ENCODE data around the gene DCLK1. TPM values are rescaled to one million over a fixed set of nuclear protein-coding genes. Genes with fewer than 3 reads are reported as not detected.
"Not testable (repeated sequence)": the region's sequence is repeated elsewhere in the genome, so short reads cannot be mapped to it uniquely, and the experiment has no call there.

Gene DCLK1
- total RNA-seq, 1 experiment from 2014 or later = not detected

DNA sequence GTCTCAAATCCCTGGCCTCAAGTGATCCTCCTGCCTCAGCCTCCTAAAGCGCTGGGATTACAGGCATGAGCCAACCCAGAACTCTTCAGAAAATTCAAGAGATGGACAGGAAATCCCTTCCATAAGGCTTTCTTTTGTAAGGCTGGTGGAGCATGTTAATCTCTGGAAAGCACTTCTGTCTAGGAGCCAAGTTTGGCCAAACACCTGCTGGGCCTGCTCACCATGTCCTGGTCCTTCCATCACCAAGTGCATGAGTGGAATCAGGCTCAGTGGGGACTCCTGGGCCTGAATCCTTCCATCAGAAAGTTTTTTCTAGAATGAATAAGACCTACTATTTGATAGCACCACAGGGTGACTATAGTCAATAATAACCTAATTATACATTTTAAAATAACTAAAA lies 148.0 kb downstream of the DCLK1 start:
- Histone ChIP-seq H3K27me3 (ENCODE audit: low read length) (no peaks in the 10 kb centered on the region), H3K27ac (ENCODE audit: low read length) (no peak overlapping the region), H2AFZ (ENCODE audit: low read length) (no peak overlapping the region), H3K36me3 (ENCODE audit: insufficient read depth, low read length) (no peaks in the 10 kb centered on the region), H3K9ac (ENCODE audit: low read length) (no peak overlapping the region), H3K9me3 (ENCODE audit: low read length) (no peaks in the 10 kb centered on the region), H3K9me2 (replicated peaks; ENCODE audit: insufficient read depth, low read length) (no peaks in the 10 kb centered on the region), H3K4me2 (ENCODE audit: low read depth, low read length, poor library complexity, severe bottlenecking) (no peak overlapping the region), H3K4me1 (ENCODE audit: low read length) (no peaks in the 10 kb centered on the region), H3K4me3 (ENCODE audit: low read length) (no peak overlapping the region), H4K20me1 (ENCODE audit: insufficient read depth, low read depth, low read length) (no peaks in the 10 kb centered on the region), H3K79me2 (ENCODE audit: low read length) (no peaks in the 10 kb centered on the region)
- no peak for DNase-seq

DNA sequence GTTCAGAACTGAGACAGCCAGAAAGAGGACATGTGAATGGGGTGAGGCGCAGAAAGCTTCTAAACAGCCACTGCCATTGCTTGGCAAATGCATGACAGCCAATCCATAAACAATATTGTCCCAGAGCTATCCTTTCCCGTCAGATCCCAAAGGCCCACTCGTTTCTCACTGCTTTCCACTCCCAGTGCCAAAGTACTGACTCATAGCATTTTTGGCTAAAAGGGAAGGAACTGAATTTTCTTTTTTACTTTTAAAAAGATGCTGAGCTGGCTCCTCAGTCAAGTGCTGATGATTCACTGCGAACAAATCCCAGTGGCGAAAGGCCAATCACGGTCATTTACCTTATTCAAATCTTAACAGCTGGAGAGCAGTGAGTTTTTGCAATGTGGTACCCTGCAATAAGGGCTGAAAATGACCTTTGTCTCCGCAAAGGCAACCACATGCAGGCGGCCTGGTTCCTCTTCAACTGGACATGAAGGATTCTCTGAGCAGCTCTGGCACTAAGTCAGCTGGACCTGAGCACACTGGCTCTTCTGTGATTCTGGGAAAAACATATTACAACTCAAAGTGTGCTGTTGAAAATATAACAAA lies 151.7 kb downstream of the DCLK1 start:
- Histone ChIP-seq H3K36me3 (ENCODE audit: insufficient read depth, low read length) (no peaks in the 10 kb centered on the region), H3K4me3 (ENCODE audit: low read length) (no peak overlapping the region), H3K9ac (ENCODE audit: low read length) (no peak overlapping the region), H3K4me1 (ENCODE audit: low read length) (no peaks in the 10 kb centered on the region), H3K27me3 (ENCODE audit: low read length) (no peaks in the 10 kb centered on the region), H3K79me2 (ENCODE audit: low read length) (no peaks in the 10 kb centered on the region), H3K9me3 (ENCODE audit: low read length) (no peaks in the 10 kb centered on the region), H3K4me2 (ENCODE audit: low read depth, low read length, poor library complexity, severe bottlenecking) (no peak overlapping the region), H4K20me1 (ENCODE audit: insufficient read depth, low read depth, low read length) (no peaks in the 10 kb centered on the region), H2AFZ (ENCODE audit: low read length) (no peak overlapping the region), H3K27ac (ENCODE audit: low read length) (no peak overlapping the region), H3K9me2 (replicated peaks; ENCODE audit: insufficient read depth, low read length) (no peaks in the 10 kb centered on the region)
- no peak for DNase-seq

- peak; percentile 83 for DNase-seq
- Histone ChIP-seq H3K4me1 (ENCODE audit: low read length) (no peaks in the 10 kb centered on the region), H2AFZ (ENCODE audit: low read length) (no peak overlapping the region), H3K27ac (ENCODE audit: low read length) (no peak overlapping the region), H3K4me3 (ENCODE audit: low read length) (no peak overlapping the region), H3K79me2 (ENCODE audit: low read length) (no peaks in the 10 kb centered on the region), H4K20me1 (ENCODE audit: insufficient read depth, low read depth, low read length) (no peaks in the 10 kb centered on the region), H3K36me3 (ENCODE audit: insufficient read depth, low read length) (no peaks in the 10 kb centered on the region), H3K4me2 (ENCODE audit: low read depth, low read length, poor library complexity, severe bottlenecking) (no peak overlapping the region), H3K27me3 (ENCODE audit: low read length) (no peaks in the 10 kb centered on the region), H3K9me2 (replicated peaks; ENCODE audit: insufficient read depth, low read length) (no peaks in the 10 kb centered on the region), H3K9me3 (ENCODE audit: low read length) (no peaks in the 10 kb centered on the region), H3K9ac (ENCODE audit: low read length) (no peak overlapping the region)
These were observed 152.4 kb downstream of the DCLK1 start for GRCh38 chr13:35978607-35979316.

DNA sequence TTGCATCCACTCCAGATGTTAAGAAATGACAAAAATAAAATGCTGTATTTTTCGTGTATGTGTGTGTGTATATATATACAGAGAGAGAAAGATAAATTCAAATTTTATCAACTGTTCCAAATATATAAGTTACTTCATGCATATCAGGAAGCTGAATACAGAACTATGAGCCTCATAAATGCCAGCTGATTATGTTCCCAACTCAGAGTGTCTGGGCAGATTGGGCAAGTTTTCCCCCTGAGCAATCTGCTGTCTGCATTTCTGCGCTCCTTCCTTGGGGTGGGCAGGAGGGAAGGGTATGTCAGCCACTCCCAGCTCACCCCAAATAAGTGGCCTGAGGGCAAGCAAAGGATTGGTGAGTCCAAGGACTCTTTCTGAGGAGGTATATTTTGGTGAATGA lies 154.1 kb downstream of the DCLK1 start:
- no peaks in the 10 kb centered on the region for H3K79me2 ChIP-seq (ENCODE audit: low read length)
- H2AFZ ChIP-seq (ENCODE audit: low read length) = no peak overlapping the region
- no peaks in the 10 kb centered on the region for H3K9me2 ChIP-seq (replicated peaks; ENCODE audit: insufficient read depth, low read length)
- H3K9me3 ChIP-seq (ENCODE audit: low read length) = no peaks in the 10 kb centered on the region
- H3K4me2 ChIP-seq (ENCODE audit: low read depth, low read length, poor library complexity, severe bottlenecking) = no peak overlapping the region
- H4K20me1 ChIP-seq (ENCODE audit: insufficient read depth, low read depth, low read length) = no peaks in the 10 kb centered on the region
- H3K36me3 ChIP-seq (ENCODE audit: insufficient read depth, low read length) = no peaks in the 10 kb centered on the region
- no peaks in the 10 kb centered on the region for H3K27me3 ChIP-seq (ENCODE audit: low read length)
- no peak overlapping the region for H3K9ac ChIP-seq (ENCODE audit: low read length)
- no peak for DNase-seq
- no peak overlapping the region for H3K27ac ChIP-seq (ENCODE audit: low read length)
- no peaks in the 10 kb centered on the region for H3K4me1 ChIP-seq (ENCODE audit: low read length)
- H3K4me3 ChIP-seq (ENCODE audit: low read length) = no peak overlapping the region

GRCh38 chr13:35976126-35976525 lies 155.1 kb downstream of the DCLK1 start:
- Histone ChIP-seq H3K9ac (ENCODE audit: low read length) (no peak overlapping the region), H4K20me1 (ENCODE audit: insufficient read depth, low read depth, low read length) (no peaks in the 10 kb centered on the region), H3K9me2 (replicated peaks; ENCODE audit: insufficient read depth, low read length) (no peaks in the 10 kb centered on the region), H3K27me3 (ENCODE audit: low read length) (no peaks in the 10 kb centered on the region), H2AFZ (ENCODE audit: low read length) (no peak overlapping the region), H3K4me3 (ENCODE audit: low read length) (no peak overlapping the region), H3K36me3 (ENCODE audit: insufficient read depth, low read length) (no peaks in the 10 kb centered on the region), H3K4me1 (ENCODE audit: low read length) (no peaks in the 10 kb centered on the region), H3K4me2 (ENCODE audit: low read depth, low read length, poor library complexity, severe bottlenecking) (no peak overlapping the region), H3K79me2 (ENCODE audit: low read length) (no peaks in the 10 kb centered on the region), H3K9me3 (ENCODE audit: low read length) (no peaks in the 10 kb centered on the region), H3K27ac (ENCODE audit: low read length) (no peak overlapping the region)
- no peak for DNase-seq

- not testable (repeated sequence) for DNase-seq; H4K20me1 ChIP-seq (ENCODE audit: insufficient read depth, low read depth, low read length); H3K36me3 ChIP-seq (ENCODE audit: insufficient read depth, low read length); H3K4me1 ChIP-seq (ENCODE audit: low read length); H3K4me3 ChIP-seq (ENCODE audit: low read length); H3K27ac ChIP-seq (ENCODE audit: low read length); H3K79me2 ChIP-seq (ENCODE audit: low read length); H3K9me2 ChIP-seq (replicated peaks; ENCODE audit: insufficient read depth, low read length); H3K4me2 ChIP-seq (ENCODE audit: low read depth, low read length, poor library complexity, severe bottlenecking); H3K9me3 ChIP-seq (ENCODE audit: low read length); H2AFZ ChIP-seq (ENCODE audit: low read length); H3K27me3 ChIP-seq (ENCODE audit: low read length); H3K9ac ChIP-seq (ENCODE audit: low read length)
These were observed 164.2 kb downstream of the DCLK1 start for GRCh38 chr13:35966951-35967350.

GRCh38 chr13:35966024-35966423 lies 165.2 kb downstream of the DCLK1 start:
- H3K79me2 ChIP-seq (ENCODE audit: low read length) = no peaks in the 10 kb centered on the region
- no peak overlapping the region for H3K9ac ChIP-seq (ENCODE audit: low read length)
- no peaks in the 10 kb centered on the region for H3K9me3 ChIP-seq (ENCODE audit: low read length)
- no peak overlapping the region for H3K4me2 ChIP-seq (ENCODE audit: low read depth, low read length, poor library complexity, severe bottlenecking)
- H3K4me3 ChIP-seq (ENCODE audit: low read length) = no peak overlapping the region
- H4K20me1 ChIP-seq (ENCODE audit: insufficient read depth, low read depth, low read length) = no peaks in the 10 kb centered on the region
- no peak for DNase-seq
- H3K4me1 ChIP-seq (ENCODE audit: low read length) = no peaks in the 10 kb centered on the region
- no peaks in the 10 kb centered on the region for H3K36me3 ChIP-seq (ENCODE audit: insufficient read depth, low read length)
- no peak overlapping the region for H3K27ac ChIP-seq (ENCODE audit: low read length)
- no peak overlapping the region for H2AFZ ChIP-seq (ENCODE audit: low read length)
- H3K9me2 ChIP-seq (replicated peaks; ENCODE audit: insufficient read depth, low read length) = no peaks in the 10 kb centered on the region
- H3K27me3 ChIP-seq (ENCODE audit: low read length) = no peaks in the 10 kb centered on the region

DNA sequence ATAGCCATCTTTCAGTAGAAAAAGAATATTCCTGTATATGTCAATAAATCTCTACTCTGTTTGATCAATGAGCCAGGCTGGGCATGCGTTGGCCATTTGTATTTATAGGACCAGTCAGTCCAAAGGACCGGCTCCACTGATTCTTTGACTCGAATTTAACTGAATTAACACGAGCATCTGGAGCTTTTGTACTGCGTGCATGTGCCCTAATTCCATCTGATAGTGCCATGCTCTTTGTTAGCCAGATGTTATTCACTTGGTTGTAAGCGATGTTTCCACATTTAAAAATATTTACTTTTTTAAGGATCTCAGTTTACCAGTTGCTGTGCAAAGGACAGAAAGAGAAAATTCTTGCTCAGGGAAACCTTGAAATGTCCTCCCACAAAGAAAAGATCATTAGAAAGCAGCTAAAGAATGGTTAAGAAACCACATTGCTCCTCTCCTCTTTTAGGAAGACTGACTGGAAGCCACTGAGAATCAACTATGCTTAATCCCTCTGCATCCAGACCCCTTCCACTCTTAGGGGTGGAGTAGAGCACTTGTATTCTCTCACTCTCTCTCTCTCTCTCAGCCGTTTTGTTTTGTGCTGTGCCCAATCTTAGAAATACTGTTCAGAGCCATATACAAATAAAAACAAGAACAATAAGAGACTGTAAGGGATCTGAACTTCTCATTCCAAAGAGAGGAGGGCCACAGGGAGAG lies 165.8 kb downstream of the DCLK1 start:
- DNase-seq = no peak
- no peaks in the 10 kb centered on the region for H3K9me3 ChIP-seq (ENCODE audit: low read length)
- no peaks in the 10 kb centered on the region for H3K4me1 ChIP-seq (ENCODE audit: low read length)
- no peak overlapping the region for H3K4me2 ChIP-seq (ENCODE audit: low read depth, low read length, poor library complexity, severe bottlenecking)
- no peaks in the 10 kb centered on the region for H3K9me2 ChIP-seq (replicated peaks; ENCODE audit: insufficient read depth, low read length)
- H2AFZ ChIP-seq (ENCODE audit: low read length) = no peak overlapping the region
- no peaks in the 10 kb centered on the region for H4K20me1 ChIP-seq (ENCODE audit: insufficient read depth, low read depth, low read length)
- no peaks in the 10 kb centered on the region for H3K36me3 ChIP-seq (ENCODE audit: insufficient read depth, low read length)
- H3K79me2 ChIP-seq (ENCODE audit: low read length) = no peaks in the 10 kb centered on the region
- H3K27ac ChIP-seq (ENCODE audit: low read length) = no peak overlapping the region
- no peak overlapping the region for H3K9ac ChIP-seq (ENCODE audit: low read length)
- H3K4me3 ChIP-seq (ENCODE audit: low read length) = no peak overlapping the region
- H3K27me3 ChIP-seq (ENCODE audit: low read length) = no peaks in the 10 kb centered on the region

All from Karpas-422 (cell line).